Activated CD4-positive, alpha-beta T cell treated with anti-CD3 and anti-CD28 coated beads for 1 hour (primary cell): Measurements from ENCODE around the gene LYPD5.
"Not testable (repeated sequence)": the region's sequence is repeated elsewhere in the genome, so short reads cannot be mapped to it uniquely, and the experiment has no call there.

Experiments
- DNase-seq: peaks from one replicate; pipeline ENCODE4 v3.0.0-alpha.2; 2020

The LYPD5 gene

GRCh38 chr19:43776286-43776685, 26.0 kb downstream of the LYPD5 start:
- DNase-seq, result no peak

- DNase-seq, result no peak
Observed at GRCh38 chr19:43775299-43775890, 26.9 kb downstream of the LYPD5 start.

GRCh38 chr19:43774940-43775258, 27.3 kb downstream of the LYPD5 start:
- DNase-seq, result not testable (repeated sequence)

- no peak for DNase-seq
Observed at GRCh38 chr19:43774103-43774939, 27.9 kb downstream of the LYPD5 start.

GRCh38 chr19:43773725-43774102, 28.5 kb downstream of the LYPD5 start:
- no peak for DNase-seq

- no peak for DNase-seq
Observed at GRCh38 chr19:43769256-43769655, 33.0 kb downstream of the LYPD5 start.

- DNase-seq, result no peak
Observed at GRCh38 chr19:43768273-43769050, 33.8 kb downstream of the LYPD5 start.

GRCh38 chr19:43767818-43768217, 34.4 kb downstream of the LYPD5 start:
- DNase-seq, result no peak

- no peak for DNase-seq
Observed at GRCh38 chr19:43767316-43767715, 34.9 kb downstream of the LYPD5 start.

GRCh38 chr19:43766755-43767043, 35.5 kb downstream of the LYPD5 start:
- DNase-seq, result no peak

GRCh38 chr19:43765109-43765876, 37.0 kb downstream of the LYPD5 start:
- DNase-seq, result peak; percentile 51

- not testable (repeated sequence) for DNase-seq
Observed at GRCh38 chr19:43764684-43765083, 37.6 kb downstream of the LYPD5 start.

GRCh38 chr19:43763473-43763939, 38.7 kb downstream of the LYPD5 start:
- DNase-seq, result no peak

GRCh38 chr19:43762814-43763213, 39.4 kb downstream of the LYPD5 start:
- no peak for DNase-seq

- no peak for DNase-seq
Observed at GRCh38 chr19:43760941-43761340, 41.3 kb downstream of the LYPD5 start.

- DNase-seq, result no peak
Observed at GRCh38 chr19:43759515-43759914, 42.7 kb downstream of the LYPD5 start.

GRCh38 chr19:43755256-43755801, 46.9 kb downstream of the LYPD5 start:
- peak; percentile 56 for DNase-seq

GRCh38 chr19:43754503-43755255, 47.6 kb downstream of the LYPD5 start, which contains the start of gene SMG9:
Gene SMG9 (minus strand): TSS chr19:43754962. CDS start chr19:43750741, 4,221 bp downstream.
- DNase-seq, result peak; percentile 99

GRCh38 chr19:43754253-43754502, 48.1 kb downstream of the LYPD5 start:
- DNase-seq, result no peak

- no peak for DNase-seq
Observed at GRCh38 chr19:43752287-43752875, 49.9 kb downstream of the LYPD5 start.

- no peak for DNase-seq
Observed at GRCh38 chr19:43751466-43752220, 50.6 kb downstream of the LYPD5 start.
